H1 (cell line): ENCODE data around the gene PIBF1. TPM values are rescaled to one million over a fixed set of nuclear protein-coding genes. Genes with fewer than 3 reads are reported as not detected.

Source experiments
- CTCF ChIA-PET: fragments of 300-600 bp; sonication (Branson Sonifier 250); formaldehyde crosslinking; loops from one replicate; lab custom pipeline; 2021; ENCODE audit not compliant: partially characterized antibody; lab: Charles Lee
- POLR2A ChIA-PET: fragments of 300-600 bp; sonication (Branson Sonifier 250); formaldehyde crosslinking; loops from one replicate; lab custom pipeline; 2021; ENCODE audit warnings: inconsistent platforms; ENCODE audit not compliant: partially characterized antibody; lab: Charles Lee
- DNase-seq, 2 experiments: peaks; one replicate each; pipeline versions ENCODE4 v3.0.0 to v3.0.0-alpha.2; 2010 to 2022; ENCODE audit warnings: low spot score in 2 of 2, low read depth in 1 of 2, mixed read lengths in 1 of 2
- FAIRE-seq: peaks from 2 replicates; lab custom pipeline; 2011; peaks lifted over from hg19 to GRCh38; lab: Jason Lieb, UNC
- H2AFZ ChIP-seq: 2 replicates; pipeline ENCODE4 v1.8.1; 2012; ENCODE audit warnings: low read length, inconsistent platforms
- H2AK5ac ChIP-seq: 2 replicates; pipeline ENCODE4 v1.6.1; 2013; ENCODE audit warnings: low read depth, low read length
- H2BK120ac ChIP-seq: replicated peaks from 2 replicates; pipeline ENCODE3; 2013; ENCODE audit warnings: low read depth, low read length, inconsistent platforms
- H2BK12ac ChIP-seq: 2 replicates; pipeline ENCODE4 v1.6.1; 2013; ENCODE audit warnings: low read depth, low read length
- H2BK15ac ChIP-seq: 2 replicates; pipeline ENCODE4 v1.6.1; 2013; ENCODE audit warnings: low read length
- H2BK20ac ChIP-seq: 2 replicates; pipeline ENCODE4 v1.6.1; 2013; ENCODE audit warnings: low read length
- H2BK5ac ChIP-seq: 2 replicates; pipeline ENCODE4 v1.6.1; 2013; ENCODE audit warnings: low read depth, low read length
- H3K14ac ChIP-seq: 2 replicates; pipeline ENCODE4 v1.6.1; 2013; ENCODE audit warnings: inconsistent platforms; ENCODE audit not compliant: insufficient read length
- H3K18ac ChIP-seq: 2 replicates; pipeline ENCODE4 v1.6.1; 2013; ENCODE audit warnings: low read length; ENCODE audit errors: extremely low read depth
- H3K23ac ChIP-seq: 2 replicates; pipeline ENCODE4 v1.6.1; 2013; ENCODE audit warnings: inconsistent platforms; ENCODE audit not compliant: insufficient read length
- H3K23me2 ChIP-seq: 2 replicates; pipeline ENCODE4 v1.6.1; 2013; ENCODE audit warnings: low read depth, low read length
- H3K27ac ChIP-seq: 2 replicates; pipeline ENCODE4 v1.6.1; 2011; ENCODE audit warnings: low read depth, low read length, inconsistent platforms
- H3K27me3 ChIP-seq, 4 experiments: replicated peaks in 1 of 4; 1 replicate in 1 of 4; 2 replicates in 3 of 4; pipeline versions ENCODE4 v1.6.1 to v1.8.1; 2011 to 2013; ENCODE audit warnings: low read length in 3 of 4, mild to moderate bottlenecking in 3 of 4, inconsistent platforms in 2 of 4, mixed read lengths in 2 of 4, moderate library complexity in 1 of 4; ENCODE audit not compliant: control insufficient read depth in 3 of 4, insufficient read depth in 3 of 4; ENCODE audit errors: extremely low read depth in 1 of 4
- H3K36me3 ChIP-seq, 4 experiments: 2 replicates each; pipeline versions ENCODE4 v1.6.1 to v1.8.1; 2011 to 2013; ENCODE audit warnings: mild to moderate bottlenecking in 4 of 4, low read length in 3 of 4, moderate library complexity in 2 of 4, control low read depth in 1 of 4, inconsistent platforms in 1 of 4; ENCODE audit not compliant: insufficient read depth in 4 of 4, control insufficient read depth in 2 of 4
- H3K4ac ChIP-seq: replicated peaks from 2 replicates; pipeline ENCODE3; 2013; ENCODE audit warnings: low read length, low read depth, mixed read lengths, inconsistent platforms; ENCODE audit not compliant: insufficient read length
- H3K4me1 ChIP-seq, 4 experiments: replicated peaks in 1 of 4; 1 replicate in 1 of 4; 2 replicates in 3 of 4; pipeline versions ENCODE4 v1.6.1 to v1.8.1; 2011 to 2013; ENCODE audit warnings: low read length in 3 of 4, inconsistent platforms in 2 of 4, mixed read lengths in 1 of 4; ENCODE audit not compliant: insufficient read depth in 4 of 4, control insufficient read depth in 3 of 4
- H3K4me2 ChIP-seq, 2 experiments: 2 replicates each; pipeline versions ENCODE4 v1.6.1 to v1.8.1; 2011 to 2013; ENCODE audit warnings: low read depth in 2 of 2, low read length in 2 of 2, control low read depth in 1 of 2, inconsistent platforms in 1 of 2, mild to moderate bottlenecking in 1 of 2; ENCODE audit not compliant: insufficient read depth in 1 of 2
- H3K4me3 ChIP-seq, 4 experiments: fragments of 200-600, 300-600 bp in 1 of 4; sonication (generic), shearing (Covaris generic), sonication (Bioruptor Twin) in 1 of 4; 2 replicates each; pipeline versions ENCODE4 v1.5.1 to v1.8.1; 2011 to 2016; ENCODE audit warnings: low read length in 4 of 4, low read depth in 3 of 4, control low read depth in 2 of 4, inconsistent platforms in 2 of 4, mild to moderate bottlenecking in 2 of 4, mixed read lengths in 1 of 4, moderate library complexity in 1 of 4; ENCODE audit not compliant: insufficient read depth in 2 of 4; ENCODE audit errors: extremely low read depth in 1 of 4
- H3K56ac ChIP-seq: replicated peaks from 2 replicates; pipeline ENCODE3; 2013; ENCODE audit warnings: low read depth, mild to moderate bottlenecking, mixed read lengths, low read length, inconsistent platforms; ENCODE audit not compliant: insufficient read length
- H3K79me1 ChIP-seq: 2 replicates; pipeline ENCODE4 v1.6.1; 2013; ENCODE audit warnings: low read depth, low read length, control low read depth
- H3K79me2 ChIP-seq, 2 experiments: 2 replicates each; pipeline versions ENCODE4 v1.6.1 to v1.8.1; 2012 to 2013; ENCODE audit warnings: low read length in 2 of 2, mild to moderate bottlenecking in 2 of 2, inconsistent platforms in 1 of 2; ENCODE audit not compliant: insufficient read depth in 2 of 2, control insufficient read depth in 1 of 2
- H3K9ac ChIP-seq, 4 experiments: replicated peaks in 1 of 4; 1 replicate in 1 of 4; 2 replicates in 3 of 4; pipeline versions ENCODE4 v1.6.1 to v1.8.1; 2011 to 2013; ENCODE audit warnings: low read depth in 3 of 4, low read length in 3 of 4, control low read depth in 2 of 4, mild to moderate bottlenecking in 2 of 4, moderate library complexity in 2 of 4, inconsistent platforms in 1 of 4; ENCODE audit errors: extremely low read depth in 1 of 4
- H3K9me3 ChIP-seq, 2 experiments: 2 replicates each; pipeline versions ENCODE4 v1.6.1 to v1.8.1; 2012 to 2013; ENCODE audit warnings: mild to moderate bottlenecking in 2 of 2, moderate library complexity in 2 of 2, control low read depth in 1 of 2, inconsistent platforms in 1 of 2, low read depth in 1 of 2, low read length in 1 of 2, mixed read lengths in 1 of 2; ENCODE audit not compliant: insufficient read depth in 2 of 2
- H4K20me1 ChIP-seq, 2 experiments: replicated peaks in 1 of 2; 2 replicates each; pipeline versions ENCODE3 to v1.8.1; 2011 to 2013; ENCODE audit warnings: inconsistent platforms in 2 of 2, low read length in 2 of 2, mild to moderate bottlenecking in 1 of 2; ENCODE audit not compliant: insufficient read depth in 2 of 2, control insufficient read depth in 1 of 2
- H4K5ac ChIP-seq: 2 replicates; pipeline ENCODE4 v1.6.1; 2013; ENCODE audit warnings: low read length, low read depth, mixed read lengths, inconsistent platforms; ENCODE audit not compliant: insufficient read length
- H4K8ac ChIP-seq: 2 replicates; pipeline ENCODE4 v1.8.0; 2013; ENCODE audit warnings: mild to moderate bottlenecking, moderate library complexity, low read length, inconsistent platforms; ENCODE audit not compliant: insufficient read depth; ENCODE audit errors: extremely low read depth
- H4K91ac ChIP-seq: replicated peaks from 2 replicates; pipeline ENCODE3; 2013; ENCODE audit warnings: low read length, mixed read lengths, inconsistent platforms; ENCODE audit not compliant: insufficient read length
- BCL11A ChIP-seq, 2 experiments: IDR thresholded peaks; one replicate each; pipeline ENCODE4 v1.6.1; 2011; ENCODE audit warnings: low read depth in 2 of 2, low read length in 2 of 2, mild to moderate bottlenecking in 2 of 2
- TBP ChIP-seq: IDR thresholded peaks from 2 replicates; pipeline ENCODE4 v1.6.1; 2011; ENCODE audit warnings: low read depth, low read length, improper control_type of control experiment
- whole genome bisulfite sequencing, 2 experiments: shearing (Covaris generic) in 1 of 2; methylation state at CpG; one replicate each; pipeline versions ENCODE4 v1.1.6 to v1.1.7; 2013 to 2015; ENCODE audit warnings: low lambda C conversion rate in 2 of 2, mixed read lengths in 2 of 2, inconsistent platforms in 1 of 2, low coverage in 1 of 2, missing lambda C conversion rate in 1 of 2; ENCODE audit not compliant: insufficient replicate concordance in 2 of 2, insufficient coverage in 1 of 2, insufficient read length in 1 of 2; ENCODE audit errors: extremely low coverage in 1 of 2, missing lambda C conversion rate in 1 of 2; 5-methylcytosine and 5-hydroxymethylcytosine counted together
- polyA plus RNA-seq, 7 experiments: library from polyadenylated mRNA; depleted of rRNA in 3 of 7; stranded (reverse) in 5 of 7; unstranded in 2 of 7; fragments of >200 nt in 5 of 7; fragments of 200-250 nt in 2 of 7; gene quantifications; 1 replicate in 5 of 7; 2 replicates in 1 of 7; 4 replicates in 1 of 7; pipeline versions ENCODE4 v1.2.1 to v1.2.3, GENCODE V29; 2011 to 2013; ENCODE audit warnings: missing spikeins in 2 of 7, mixed read lengths in 2 of 7
- total RNA-seq: library from RNA; stranded (reverse); fragmentation: NEBNext Ultra II Directional; extraction: Animal tissue kit (Norgen Biotek cat#: 25700); gene quantifications from 2 replicates; pipeline ENCODE4 v1.2.1, GENCODE V29; 2021

PIBF1 gene
- total and polyA plus RNA-seq, 2 of the 8 experiments (the other 6 are each of a cell fraction or from before 2014, with no cell fraction given): 1.1 to 13.2 TPM

- ChIA-PET CTCF (no interaction called here), POLR2A (no interaction called here)
- Histone ChIP-seq H3K79me1 (no peaks in the 10 kb centered on the region), H2BK15ac (no peak overlapping the region), H2BK120ac (no peak overlapping the region), H2BK5ac (no peak overlapping the region), H3K79me2 (no peaks in the 10 kb centered on the region), H3K4me2 (no peak overlapping the region), H3K27me3 (peaks cover 0 to 1% (median 0%) of the 10 kb centered on the region in 4 experiments; a peak in 1 of 7 replicates), H4K91ac (no peak overlapping the region), H4K8ac (no peak overlapping the region), H3K9me3 (no peaks in the 10 kb centered on the region), H3K23ac (no peak overlapping the region), H2AFZ (no peak overlapping the region), H3K4me1 (peaks cover 0 to 5% (median 0%) of the 10 kb centered on the region in 4 experiments; a peak in 3 of 7 replicates), H3K14ac (no peak overlapping the region), H3K9ac (no peak overlapping the region), H3K18ac (no peak overlapping the region), H3K4me3 (no peak overlapping the region), H4K20me1 (no peaks in the 10 kb centered on the region), H3K27ac (no peak overlapping the region), H3K4ac (no peak overlapping the region), H3K36me3 (peaks cover 0 to 2% (median 0%) of the 10 kb centered on the region in 4 experiments; a peak in 2 of 8 replicates), H2BK12ac (no peak overlapping the region), H2BK20ac (no peak overlapping the region), H3K23me2 (no peaks in the 10 kb centered on the region), H2AK5ac (no peak overlapping the region), H4K5ac (no peak overlapping the region), H3K56ac (no peak overlapping the region)
- WGBS, 2 experiments: 93% methylated on average over 1 of the region's 1 CpG; no CpG with 5 or more reads in 1 of the 2 experiments
- FAIRE-seq (no peak), DNase-seq (no peak)
- no peak for TF ChIP-seq TBP
- TF ChIP-seq BCL11A (IDR thresholded peaks at IDR 0.05; ENCODE audit: low read depth in 2 of 2, low read length in 2 of 2): no peak
These were observed 130.0 kb downstream of the PIBF1 start for GRCh38 chr13:72911981-72912380.
